H9 (cell line): ENCODE data around the gene NDUFB10. TPM values are rescaled to one million over a fixed set of nuclear protein-coding genes. Genes with fewer than 3 reads are reported as not detected.

Source experiments
- DNase-seq: peaks from one replicate; pipeline ENCODE4 v3.0.0-alpha.2; 2017
- H2AFZ ChIP-seq: one replicate; pipeline ENCODE4 v1.6.1; 2013; ENCODE audit warnings: mild to moderate bottlenecking, low read length, control low read depth, moderate library complexity
- H2AK5ac ChIP-seq: 2 replicates; pipeline ENCODE4 v1.6.1; 2013; ENCODE audit warnings: low read length, control low read depth, mixed read lengths; ENCODE audit not compliant: insufficient read length
- H2BK120ac ChIP-seq: one replicate; pipeline ENCODE4 v1.6.1; 2013; ENCODE audit warnings: low read depth, mild to moderate bottlenecking, low read length, control low read depth, inconsistent platforms; ENCODE audit not compliant: poor library complexity, severe bottlenecking
- H2BK12ac ChIP-seq: 2 replicates; pipeline ENCODE4 v1.6.1; 2013; ENCODE audit warnings: low read length, control low read depth, mixed read lengths, low read depth; ENCODE audit not compliant: insufficient read length
- H2BK15ac ChIP-seq: 2 replicates; pipeline ENCODE4 v1.6.1; 2013; ENCODE audit warnings: low read depth, low read length, control low read depth
- H2BK20ac ChIP-seq: one replicate; pipeline ENCODE4 v1.6.1; 2013; ENCODE audit warnings: low read depth, mild to moderate bottlenecking, low read length, control low read depth, inconsistent platforms; ENCODE audit not compliant: poor library complexity, severe bottlenecking
- H2BK5ac ChIP-seq: 2 replicates; pipeline ENCODE4 v1.6.1; 2013; ENCODE audit warnings: low read length, control low read depth, mixed read lengths; ENCODE audit not compliant: insufficient read length
- H3K14ac ChIP-seq: 2 replicates; pipeline ENCODE4 v1.6.1; 2013; ENCODE audit warnings: low read length, control low read depth; ENCODE audit not compliant: insufficient read depth
- H3K18ac ChIP-seq: 2 replicates; pipeline ENCODE4 v1.6.1; 2013; ENCODE audit warnings: low read depth, mild to moderate bottlenecking, mixed read lengths, low read length, control low read depth; ENCODE audit not compliant: insufficient read length
- H3K23ac ChIP-seq: 2 replicates; pipeline ENCODE4 v1.6.1; 2013; ENCODE audit warnings: low read length, control low read depth, mixed read lengths, low read depth; ENCODE audit not compliant: insufficient read length
- H3K23me2 ChIP-seq: 2 replicates; pipeline ENCODE4 v1.6.1; 2013; ENCODE audit warnings: low read depth, mild to moderate bottlenecking, mixed read lengths, low read length, control low read depth; ENCODE audit not compliant: insufficient read length, poor library complexity, severe bottlenecking
- H3K27ac ChIP-seq: 2 replicates; pipeline ENCODE4 v1.5.1; 2013; ENCODE audit warnings: low read length, control low read depth, mixed read lengths, low read depth; ENCODE audit not compliant: insufficient read length
- H3K27me3 ChIP-seq: 2 replicates; pipeline ENCODE4 v1.6.1; 2013; ENCODE audit warnings: low read length, control low read depth, inconsistent platforms; ENCODE audit not compliant: insufficient read depth
- H3K4ac ChIP-seq: 2 replicates; pipeline ENCODE4 v1.6.1; 2013; ENCODE audit warnings: low read depth, mild to moderate bottlenecking, control low read depth, inconsistent platforms, low read length, moderate library complexity
- H3K4me1 ChIP-seq: 2 replicates; pipeline ENCODE4 v1.6.1; 2013; ENCODE audit warnings: low read length, control low read depth, inconsistent platforms; ENCODE audit not compliant: insufficient read depth
- H3K4me2 ChIP-seq: 2 replicates; pipeline ENCODE4 v1.6.1; 2013; ENCODE audit warnings: low read length, control low read depth, mixed read lengths; ENCODE audit not compliant: insufficient read length, insufficient read depth
- H3K56ac ChIP-seq: 2 replicates; pipeline ENCODE4 v1.6.1; 2013; ENCODE audit warnings: low read depth, mild to moderate bottlenecking, mixed read lengths, low read length, control low read depth; ENCODE audit not compliant: insufficient read length
- H3K79me1 ChIP-seq: 2 replicates; pipeline ENCODE4 v1.6.1; 2013; ENCODE audit warnings: low read depth, mild to moderate bottlenecking, moderate library complexity, low read length, control low read depth, inconsistent platforms; ENCODE audit not compliant: insufficient read depth, poor library complexity, severe bottlenecking
- H3K79me2 ChIP-seq: 2 replicates; pipeline ENCODE4 v1.6.1; 2013; ENCODE audit warnings: low read length, control low read depth, inconsistent platforms; ENCODE audit not compliant: insufficient read depth
- H3K9ac ChIP-seq: 2 replicates; pipeline ENCODE4 v1.6.1; 2013; ENCODE audit warnings: low read length, control low read depth, mixed read lengths; ENCODE audit not compliant: insufficient read length; ENCODE audit errors: extremely low read depth
- H3K9me3 ChIP-seq: one replicate; pipeline ENCODE4 v1.6.1; 2013; ENCODE audit warnings: low read depth, low read length, inconsistent platforms; ENCODE audit not compliant: control insufficient read depth
- H3T11ph ChIP-seq: one replicate; pipeline ENCODE4 v1.6.1; 2013; ENCODE audit warnings: mild to moderate bottlenecking, low read length, control low read depth, inconsistent platforms
- H4K20me1 ChIP-seq: one replicate; pipeline ENCODE4 v1.6.1; 2013; ENCODE audit not compliant: control insufficient read depth, insufficient read length, insufficient read depth
- H4K5ac ChIP-seq: 2 replicates; pipeline ENCODE4 v1.6.1; 2013; ENCODE audit warnings: low read depth, mild to moderate bottlenecking, mixed read lengths, low read length, control low read depth; ENCODE audit not compliant: insufficient read length
- H4K8ac ChIP-seq: replicated peaks from 2 replicates; pipeline ENCODE4 v1.6.1; 2013; ENCODE audit warnings: low read length, control low read depth, mixed read lengths, low read depth; ENCODE audit not compliant: insufficient read length
- H4K91ac ChIP-seq: 2 replicates; pipeline ENCODE4 v1.6.1; 2013; ENCODE audit warnings: low read depth, mild to moderate bottlenecking, moderate library complexity, mixed read lengths, low read length, control low read depth; ENCODE audit not compliant: insufficient read length
- H3K27ac Mint-ChIP-seq, 3 experiments: 2 replicates in 2 of 3; 3 replicates in 1 of 3; pipeline ENCODE4 v1.8.0; 2020 to 2021; ENCODE audit warnings: mixed read lengths in 3 of 3, mild to moderate bottlenecking in 1 of 3, moderate library complexity in 1 of 3
- H3K27me3 Mint-ChIP-seq: 2 replicates; pipeline ENCODE4 v1.8.0; 2021; ENCODE audit warnings: low read depth, mild to moderate bottlenecking, moderate library complexity, mixed read lengths
- H3K36me3 Mint-ChIP-seq, 3 experiments: 2 replicates in 2 of 3; 3 replicates in 1 of 3; pipeline ENCODE4 v1.8.0; 2020 to 2021; ENCODE audit warnings: low read depth in 3 of 3, mixed read lengths in 3 of 3; ENCODE audit not compliant: insufficient read depth in 1 of 3
- H3K4me1 Mint-ChIP-seq, 2 experiments: 2 replicates each; pipeline ENCODE4 v1.8.0; 2020; ENCODE audit warnings: mixed read lengths in 2 of 2
- H3K4me3 Mint-ChIP-seq, 2 experiments: 2 replicates in 1 of 2; 3 replicates in 1 of 2; pipeline ENCODE4 v1.8.0; 2020 to 2021; ENCODE audit warnings: mild to moderate bottlenecking in 2 of 2, mixed read lengths in 2 of 2, moderate library complexity in 1 of 2
- H3K9me3 Mint-ChIP-seq, 2 experiments: 2 replicates in 1 of 2; 3 replicates in 1 of 2; pipeline ENCODE4 v1.8.0; 2020; ENCODE audit warnings: mild to moderate bottlenecking in 2 of 2, mixed read lengths in 2 of 2, moderate library complexity in 1 of 2
- CTCF ChIP-seq: fragments of 200-600 bp; sonication (generic); conservative IDR thresholded peaks from 3 replicates; pipeline ENCODE4 v1.8.0; 2021; ENCODE audit warnings: antibody characterized with exemption, mild to moderate bottlenecking
- WGBS: extraction: QIAGEN DNeasy Blood & Tissue Kit; methylation state at CpG from one replicate; pipeline ENCODE4 v1.1.7; 2013; ENCODE audit warnings: missing lambda C conversion rate, low lambda C conversion rate, mixed read lengths; ENCODE audit not compliant: insufficient read length; ENCODE audit errors: extremely low coverage; 5-methylcytosine and 5-hydroxymethylcytosine counted together
- total RNA-seq: library from RNA; stranded (reverse); gene quantifications from 2 replicates; pipeline ENCODE4 v1.2.1, GENCODE V29; 2021

Gene NDUFB10
- total RNA-seq, 1 experiment from 2014 or later: 191 TPM

GRCh38 chr16:1936945-1937479 lies 22.3 kb upstream of the NDUFB10 start:
- no peak overlapping the region for H2BK20ac ChIP-seq

More at GRCh38 chr16:1936945-1937479, 22.3 kb upstream of the NDUFB10 start:
- H2AK5ac ChIP-seq: no peak overlapping the region
- Mint-ChIP-seq H3K27me3 (peaks cover 2% of the 10 kb centered on the region; the same call in 1 of the 2 replicates), H3K27ac (no peak overlapping the region; a peak in 1 of 7 replicates), H3K4me3 (no peak overlapping the region), H3K9me3 (no peaks in the 10 kb centered on the region), H3K4me1 (peaks cover 5 to 12% of the 10 kb centered on the region in 2 experiments), H3K36me3 (peaks cover 10 to 28% (median 17%) of the 10 kb centered on the region in 3 experiments; a peak in 6 of 7 replicates)
- no peaks in the 10 kb centered on the region for H3K23me2 ChIP-seq
- no peak overlapping the region for H3K56ac ChIP-seq
- no peak overlapping the region for H2BK15ac ChIP-seq
- H3K79me2 ChIP-seq: no peaks in the 10 kb centered on the region
- H3K27me3 ChIP-seq: no peaks in the 10 kb centered on the region
- no peak overlapping the region for H3K4ac ChIP-seq
- no peak overlapping the region for H4K8ac ChIP-seq
- H2AFZ ChIP-seq: no peak overlapping the region
- no peak for DNase-seq
- H4K5ac ChIP-seq: no peak overlapping the region
- no peak overlapping the region for H3K4me2 ChIP-seq
- H3K79me1 ChIP-seq: no peaks in the 10 kb centered on the region
- TF ChIP-seq CTCF: no peak
- no peak overlapping the region for H3K23ac ChIP-seq
- H3T11ph ChIP-seq: no peak overlapping the region
- no peak overlapping the region for H4K91ac ChIP-seq
- H2BK12ac ChIP-seq: no peak overlapping the region
- no peak overlapping the region for H3K27ac ChIP-seq
- H3K18ac ChIP-seq: no peak overlapping the region
- H3K9me3 ChIP-seq: no peaks in the 10 kb centered on the region
- 0 out of 2 replicates have a peak, but pooled peaks cover under 1% of the 10 kb centered on the region for H3K4me1 ChIP-seq
- no CpG with 5 or more reads among the region's 11 CpGs for whole genome bisulfite sequencing
- no peak overlapping the region for H3K14ac ChIP-seq
- no peaks in the 10 kb centered on the region for H4K20me1 ChIP-seq
- H3K9ac ChIP-seq: no peak overlapping the region
- H2BK120ac ChIP-seq: no peak overlapping the region
- no peak overlapping the region for H2BK5ac ChIP-seq
